HG03378 (cell line): ENCODE measurements around the gene LSAMP.

Experiments used
- ATAC-seq: cut with Tn5 transposase; IDR thresholded peaks from one replicate; pipeline ENCODE4 v1.9.1; 2021; ENCODE audit warnings: mild to moderate bottlenecking, moderate library complexity; ENCODE audit not compliant: unreplicated experiment

Gene LSAMP

GRCh38 chr3:115982108-115982507 lies 463.2 kb downstream of the LSAMP start:
- no peak for ATAC-seq

- no peak for ATAC-seq
Observed at GRCh38 chr3:115980709-115981108, 464.6 kb downstream of the LSAMP start.

- ATAC-seq, result no peak
Observed at GRCh38 chr3:115977866-115978265, 467.4 kb downstream of the LSAMP start.

- no peak for ATAC-seq
Observed at GRCh38 chr3:115975796-115976195, 469.5 kb downstream of the LSAMP start.

GRCh38 chr3:115975353-115975752 lies 469.9 kb downstream of the LSAMP start:
- peak; percentile 59 for ATAC-seq

- ATAC-seq, result no peak
Observed at GRCh38 chr3:115974940-115975339, 470.3 kb downstream of the LSAMP start.

DNA sequence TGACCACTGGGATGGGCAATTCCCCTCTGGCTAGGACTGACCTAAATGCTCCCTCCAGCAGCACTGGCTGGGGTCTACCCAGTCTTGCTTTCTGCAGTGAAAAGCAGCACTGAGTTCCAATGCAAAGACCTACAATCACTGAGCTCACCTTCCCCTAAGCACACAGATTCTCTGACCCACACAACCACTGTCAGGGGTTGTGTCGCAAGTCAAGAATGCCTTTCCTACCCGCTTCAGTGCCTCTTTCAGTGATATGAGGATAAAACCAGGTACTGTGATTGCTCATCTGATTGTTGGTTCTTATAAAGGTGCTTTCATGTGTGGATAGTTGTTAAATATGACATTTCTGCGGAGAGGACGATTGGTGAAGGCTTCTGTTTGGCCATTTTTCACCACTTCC lies 476.4 kb downstream of the LSAMP start:
- ATAC-seq, result no peak

DNA sequence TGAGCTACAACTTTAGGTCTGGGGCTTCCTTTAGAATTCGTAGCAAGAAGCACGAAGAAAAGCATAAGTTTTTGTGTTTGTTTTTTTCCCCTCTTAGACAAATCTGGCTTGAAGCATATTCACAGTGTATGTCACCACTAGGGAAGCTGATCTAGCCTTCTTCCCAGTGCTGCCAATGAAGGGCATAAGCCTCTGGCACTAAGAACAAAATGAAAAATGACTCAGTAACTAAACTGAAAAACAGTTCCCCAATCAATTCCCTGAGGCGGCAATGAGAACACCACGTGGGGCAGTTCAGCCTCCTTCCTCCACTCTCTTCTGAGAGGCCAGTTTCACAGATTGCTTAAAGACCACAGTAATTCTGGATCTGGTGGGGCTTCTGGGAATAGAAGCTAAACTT lies 483.9 kb downstream of the LSAMP start:
- no peak for ATAC-seq

DNA sequence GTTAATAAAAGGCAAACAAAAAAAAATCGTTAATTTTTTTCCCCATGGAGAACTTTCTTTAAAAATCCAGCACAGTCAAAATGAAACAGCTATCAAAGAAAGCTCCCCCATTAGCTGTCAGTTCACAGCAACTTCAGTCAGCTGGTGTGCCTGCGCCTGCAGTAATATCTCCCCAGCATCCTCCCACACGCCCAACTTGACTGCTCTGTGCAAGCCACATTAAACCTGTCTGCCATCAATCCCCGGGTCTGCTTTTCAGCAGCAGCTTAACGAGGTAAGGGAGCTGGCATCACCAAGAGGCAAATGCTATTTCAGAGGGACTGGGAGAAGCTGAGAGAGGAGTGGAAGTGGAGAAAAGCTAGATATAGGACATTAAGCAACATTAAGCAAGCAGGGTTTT lies 484.5 kb downstream of the LSAMP start:
- peak; percentile 46 for ATAC-seq

- no peak for ATAC-seq
Observed at GRCh38 chr3:115958526-115958925, 486.8 kb downstream of the LSAMP start.

GRCh38 chr3:115947325-115947724 lies 498.0 kb downstream of the LSAMP start:
- peak; percentile 49 for ATAC-seq

- ATAC-seq, result no peak
Observed at GRCh38 chr3:115943579-115943978, 501.7 kb downstream of the LSAMP start.

- no peak for ATAC-seq
Observed at GRCh38 chr3:115937054-115937453, 508.2 kb downstream of the LSAMP start.

- no peak for ATAC-seq
Observed at GRCh38 chr3:115932807-115933206, 512.5 kb downstream of the LSAMP start.

DNA sequence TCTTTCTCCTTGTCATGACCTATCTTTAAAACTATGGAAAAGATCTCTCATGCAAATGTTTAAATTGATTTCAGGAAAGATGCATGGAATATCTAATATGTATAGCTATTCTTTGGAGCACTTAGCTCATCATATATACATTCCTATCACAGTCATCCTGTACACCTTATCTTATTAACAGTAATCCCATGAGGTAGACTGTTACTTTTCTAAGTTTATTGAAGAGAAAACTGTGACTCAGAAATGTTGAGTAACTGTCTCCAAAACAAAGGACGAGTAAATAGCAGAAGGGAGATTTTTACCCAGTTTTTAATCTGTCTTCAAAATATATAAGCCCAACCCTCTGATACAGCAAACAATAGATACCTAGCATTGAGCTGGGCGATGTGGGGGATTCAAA lies 513.7 kb downstream of the LSAMP start:
- no peak for ATAC-seq

DNA sequence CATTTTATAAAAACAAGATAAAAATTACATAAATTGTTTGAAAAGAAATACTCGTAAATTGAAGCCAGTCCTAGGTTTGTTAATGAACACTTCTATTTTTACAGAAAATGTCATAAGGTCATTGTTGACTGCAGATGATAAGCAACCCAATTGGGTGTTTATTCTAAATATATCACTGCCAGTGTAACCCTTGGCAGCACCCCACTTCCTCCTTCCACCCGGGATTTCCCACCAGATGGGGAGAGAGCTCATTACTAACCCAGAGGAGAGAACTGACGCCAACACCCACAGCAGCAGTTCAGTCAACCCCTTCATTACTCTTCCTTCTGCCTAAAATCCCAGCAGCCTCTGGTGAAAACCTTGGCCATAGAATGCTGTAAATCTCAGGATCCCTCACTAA lies 514.4 kb downstream of the LSAMP start:
- ATAC-seq, result no peak

DNA sequence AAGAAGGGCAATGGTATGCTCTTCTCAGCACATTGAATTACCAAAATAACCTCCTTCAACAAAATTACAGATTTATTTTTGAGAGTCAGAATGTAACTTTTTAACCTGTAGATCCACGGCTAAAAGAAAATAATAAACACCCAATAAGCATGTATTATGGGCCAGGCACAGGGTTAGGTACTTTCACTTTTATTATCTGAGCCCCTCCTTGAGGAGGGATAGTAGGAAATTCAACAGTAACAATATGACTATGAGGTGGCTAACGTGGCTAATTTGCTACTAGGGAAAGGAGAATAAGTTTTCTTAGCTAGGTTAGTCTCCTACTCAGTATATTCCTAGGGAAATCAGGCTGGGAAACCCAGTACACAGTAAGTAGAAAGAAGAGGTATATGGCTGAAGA lies 515.1 kb downstream of the LSAMP start:
- peak; percentile 63 for ATAC-seq

DNA sequence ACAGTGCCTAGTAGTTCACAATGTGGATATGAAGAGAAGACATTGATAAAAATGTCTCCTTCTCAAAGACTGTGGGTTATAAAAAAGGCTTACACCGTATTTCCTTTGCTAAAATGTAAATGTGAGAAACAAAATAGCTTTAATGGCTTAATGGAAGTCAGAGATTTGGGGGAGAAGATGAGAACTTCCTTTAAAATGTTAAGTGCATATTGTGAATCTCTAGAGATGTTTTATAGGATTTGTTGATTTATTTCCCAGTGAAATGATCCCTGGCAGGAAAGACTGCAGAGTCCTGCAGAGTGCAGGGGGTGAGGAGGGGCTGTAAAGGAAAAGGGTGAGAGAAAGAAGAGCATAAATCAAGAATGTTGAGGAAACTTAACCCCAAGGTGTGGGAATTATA lies 516.9 kb downstream of the LSAMP start:
- ATAC-seq, result no peak

- no peak for ATAC-seq
Observed at GRCh38 chr3:115927197-115927596, 518.1 kb downstream of the LSAMP start.

DNA sequence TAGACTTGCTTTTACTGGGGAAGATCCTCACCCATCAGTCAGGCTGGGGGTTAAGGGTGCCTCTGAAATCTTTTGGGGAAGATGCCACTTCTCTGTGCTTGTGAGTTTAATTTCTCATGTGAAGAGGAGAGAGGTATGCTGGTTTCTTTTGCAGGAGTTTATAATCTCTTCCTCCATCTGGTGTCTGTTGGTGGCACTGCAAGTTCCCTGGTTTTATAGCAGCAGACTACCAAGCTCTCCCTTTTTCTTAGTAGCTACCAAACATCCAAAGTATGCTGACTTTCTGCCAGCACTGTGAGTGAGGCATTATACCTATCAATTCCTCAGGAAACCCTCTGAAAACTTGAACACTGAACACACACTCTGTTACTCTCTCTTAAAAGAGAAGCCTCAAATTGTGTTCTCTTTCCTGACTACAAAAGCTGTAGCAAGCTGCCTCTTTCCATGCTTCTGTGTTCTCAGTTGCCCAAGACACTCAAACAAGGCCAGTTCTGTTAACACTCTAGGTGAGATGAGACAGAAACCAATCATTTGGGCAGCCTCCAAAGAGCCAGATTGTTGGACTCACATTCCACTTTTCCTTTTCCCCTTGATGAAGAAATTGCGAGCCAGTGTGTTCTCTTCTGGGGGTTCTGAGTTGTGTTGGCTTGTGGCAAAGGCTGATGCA lies 522.5 kb downstream of the LSAMP start:
- no peak for ATAC-seq

DNA sequence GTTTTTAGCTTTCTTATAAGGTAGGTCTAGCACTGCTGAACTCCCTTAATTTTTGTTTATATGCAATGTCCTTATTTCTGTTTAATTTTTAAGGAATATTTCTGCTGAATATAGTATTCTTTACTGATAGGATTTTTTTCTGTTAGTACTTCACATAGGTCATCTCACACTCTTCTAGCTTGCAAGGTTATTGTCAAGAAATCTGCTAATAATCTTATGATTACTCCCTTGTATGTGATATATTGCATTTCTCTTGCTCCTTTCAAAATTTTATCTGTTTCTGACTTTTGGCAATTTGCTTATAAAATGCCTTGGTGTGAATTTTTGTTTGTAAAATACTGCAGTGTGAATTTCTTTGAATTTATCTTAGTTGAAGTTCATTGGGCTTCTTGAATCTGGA lies 523.6 kb downstream of the LSAMP start:
- ATAC-seq, result no peak

DNA sequence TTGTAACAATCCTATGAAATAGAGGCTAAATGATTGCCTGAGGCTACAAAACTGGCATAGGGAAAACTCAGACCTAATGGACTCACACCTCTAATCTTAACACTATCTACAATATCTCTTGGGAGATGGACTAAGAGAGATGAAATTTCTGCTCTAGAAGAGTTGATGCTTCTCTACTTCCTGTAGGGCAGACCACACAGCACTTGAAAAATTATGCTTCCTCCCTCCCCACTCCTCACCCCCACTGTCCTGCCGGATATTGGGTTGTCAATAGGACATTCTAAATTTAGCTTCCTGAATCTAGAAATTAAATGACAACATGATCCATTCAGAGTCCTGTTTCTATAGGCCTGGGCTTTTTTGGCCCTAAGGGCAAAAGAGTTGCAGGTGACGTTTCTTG lies 526.4 kb downstream of the LSAMP start:
- no peak for ATAC-seq

DNA sequence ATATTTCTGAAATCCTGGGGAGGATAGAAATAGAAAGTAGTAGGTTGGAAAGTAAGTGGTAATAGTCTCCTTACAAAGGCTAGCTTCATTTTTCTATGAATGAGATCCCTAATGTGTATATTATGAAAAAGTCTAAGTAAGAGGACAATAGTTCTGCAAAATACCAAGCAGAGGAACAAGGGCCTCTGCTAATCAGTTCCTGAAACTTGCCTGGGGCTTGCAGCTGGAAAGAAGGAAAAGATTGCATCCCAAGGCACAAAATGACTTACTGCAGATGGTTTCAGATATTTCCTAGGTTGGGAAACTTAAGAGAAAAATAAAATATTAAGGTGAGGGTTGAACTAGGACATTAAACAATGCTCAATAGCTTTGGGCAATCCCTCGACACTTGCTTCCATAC lies 528.4 kb downstream of the LSAMP start:
- no peak for ATAC-seq
